Fibroblast of skin of left biceps (primary cell): Measurements from ENCODE around the gene TENT5A.
"Not testable (repeated sequence)": the region's sequence is repeated elsewhere in the genome, so short reads cannot be mapped to it uniquely, and the experiment has no call there.

Source experiments
- DNase-seq, 2 experiments: peaks; one replicate each; pipeline ENCODE4 v3.0.0-alpha.2; 2013; ENCODE audit warnings: low read depth in 2 of 2

TENT5A gene

GRCh38 chr6:81750681-81751387, 1.6 kb downstream of the TENT5A start:
- DNase-seq, result no peak

- no peak for DNase-seq
Observed at GRCh38 chr6:81750200-81750599, 2.3 kb downstream of the TENT5A start.

- DNase-seq, result no peak
Observed at GRCh38 chr6:81749707-81750106, 2.8 kb downstream of the TENT5A start.

- DNase-seq, result no peak
Observed at GRCh38 chr6:81748994-81749393, 3.5 kb downstream of the TENT5A start.

GRCh38 chr6:81747327-81747726, 5.2 kb downstream of the TENT5A start:
- DNase-seq, result no peak

GRCh38 chr6:81744131-81744530, 8.3 kb downstream of the TENT5A start:
- no peak for DNase-seq

GRCh38 chr6:81743649-81744048, 8.8 kb downstream of the TENT5A start:
- no peak for DNase-seq

GRCh38 chr6:81741689-81742088, 10.8 kb downstream of the TENT5A start:
- DNase-seq, result no peak

- not testable (repeated sequence) for DNase-seq
Observed at GRCh38 chr6:81740591-81740990, 11.9 kb downstream of the TENT5A start.

- no peak for DNase-seq
Observed at GRCh38 chr6:81739230-81740195, 13.0 kb downstream of the TENT5A start.

- no peak for DNase-seq
Observed at GRCh38 chr6:81736428-81736827, 16.1 kb downstream of the TENT5A start.

- no peak for DNase-seq
Observed at GRCh38 chr6:81735756-81736380, 16.6 kb downstream of the TENT5A start.

- no peak for DNase-seq
Observed at GRCh38 chr6:81734500-81735150, 17.9 kb downstream of the TENT5A start.

- no peak for DNase-seq
Observed at GRCh38 chr6:81734081-81734480, 18.4 kb downstream of the TENT5A start.

GRCh38 chr6:81731814-81732213, 20.7 kb downstream of the TENT5A start:
- DNase-seq, result peak; percentile 34 to 36

GRCh38 chr6:81727876-81728517, 24.5 kb downstream of the TENT5A start:
- DNase-seq, result no peak

- no peak for DNase-seq
Observed at GRCh38 chr6:81725127-81725526, 27.4 kb downstream of the TENT5A start.

GRCh38 chr6:81722506-81723223, 29.8 kb downstream of the TENT5A start:
- no peak for DNase-seq

GRCh38 chr6:81720427-81720826, 32.1 kb downstream of the TENT5A start:
- DNase-seq, result no peak

- peak in 1 of 2 experiments; percentile 6 for DNase-seq
Observed at GRCh38 chr6:81718126-81718525, 34.4 kb downstream of the TENT5A start.

- DNase-seq, result no peak
Observed at GRCh38 chr6:81714684-81715083, 37.8 kb downstream of the TENT5A start.
